Activated naive CD8-positive, alpha-beta T cell (primary cell): ENCODE results near the gene REEP2.

Experiments used
- H3K27ac Mint-ChIP-seq: one replicate; pipeline ENCODE4 v1.8.0; 2021; ENCODE audit warnings: mixed read lengths
- H3K27me3 Mint-ChIP-seq: one replicate; pipeline ENCODE4 v1.8.0; 2021; ENCODE audit warnings: mixed read lengths
- H3K36me3 Mint-ChIP-seq: one replicate; pipeline ENCODE4 v1.8.0; 2021; ENCODE audit warnings: mixed read lengths
- H3K4me1 Mint-ChIP-seq: one replicate; pipeline ENCODE4 v1.8.0; 2021; ENCODE audit warnings: low read depth, mixed read lengths
- H3K4me3 Mint-ChIP-seq: one replicate; pipeline ENCODE4 v1.8.0; 2021; ENCODE audit warnings: mild to moderate bottlenecking, mixed read lengths
- H3K9me3 Mint-ChIP-seq: one replicate; pipeline ENCODE4 v1.8.0; 2021; ENCODE audit warnings: low read depth, mixed read lengths

The REEP2 gene

GRCh38 chr5:138491669-138492559 lies 53.1 kb downstream of the REEP2 start:
- Mint-ChIP-seq H3K36me3 (no peaks in the 10 kb centered on the region), H3K4me3 (peak overlapping the region; percentile 94), H3K27me3 (peaks cover 3% of the 10 kb centered on the region), H3K4me1 (peaks cover 13% of the 10 kb centered on the region), H3K9me3 (no peaks in the 10 kb centered on the region), H3K27ac (peak overlapping the region; percentile 66)

DNA sequence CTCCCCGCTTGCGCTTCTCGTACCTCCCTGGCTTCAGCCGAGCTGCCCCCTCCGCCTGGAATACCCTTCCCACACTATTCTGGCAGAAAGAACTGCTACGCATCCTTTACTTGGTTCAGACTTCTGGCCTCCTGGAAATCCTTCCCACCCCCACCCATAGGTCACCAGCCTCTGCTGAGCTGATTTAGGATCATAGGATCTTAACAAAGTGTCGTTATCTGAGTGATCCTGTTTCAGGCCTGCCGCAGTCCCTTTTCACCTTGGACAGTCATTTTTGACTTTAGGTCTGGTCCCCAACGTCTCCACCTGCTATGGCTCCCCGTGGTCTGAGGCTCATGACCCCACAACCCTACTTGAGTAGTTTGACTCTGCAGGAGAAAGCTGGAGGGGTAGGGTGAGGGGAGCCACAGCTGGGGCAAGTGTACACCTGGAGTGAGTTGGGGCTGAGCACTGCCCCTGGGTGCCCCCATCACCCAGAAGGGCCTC lies 53.7 kb downstream of the REEP2 start:
- H3K27me3 Mint-ChIP-seq: peaks cover 3% of the 10 kb centered on the region
- H3K36me3 Mint-ChIP-seq: no peaks in the 10 kb centered on the region
- peak overlapping the region; percentile 94 for H3K4me3 Mint-ChIP-seq
- peak overlapping the region; percentile 66 for H3K27ac Mint-ChIP-seq
- H3K9me3 Mint-ChIP-seq: no peaks in the 10 kb centered on the region
- peaks cover 13% of the 10 kb centered on the region for H3K4me1 Mint-ChIP-seq

- no peak overlapping the region for H3K4me3 Mint-ChIP-seq
- peaks cover 3% of the 10 kb centered on the region for H3K27me3 Mint-ChIP-seq
- H3K4me1 Mint-ChIP-seq: peaks cover 13% of the 10 kb centered on the region
- H3K27ac Mint-ChIP-seq: no peak overlapping the region
- no peaks in the 10 kb centered on the region for H3K9me3 Mint-ChIP-seq
- H3K36me3 Mint-ChIP-seq: no peaks in the 10 kb centered on the region
Observed at GRCh38 chr5:138495351-138495750, 56.5 kb downstream of the REEP2 start.
